Esophagus squamous epithelium (tissue), 4 donors: Measurements from ENCODE around the gene POU6F1.

Experiments used
- POLR2A ChIP-seq, 4 donors: fragments of 450-650 bp; IDR thresholded peaks; one replicate each; pipeline ENCODE4 v1.6.1; 2017; ENCODE audit warnings: antibody characterized with exemption in 4 of 4, mild to moderate bottlenecking in 4 of 4, moderate library complexity in 3 of 4
- TF ChIP-seq, protein P1 (sequence below), 6 experiments: fragments of 450-650 bp in 4 of 6; fragments of 200-600 bp in 2 of 6; sonication (generic) in 2 of 6; IDR thresholded peaks; one replicate each; pipeline ENCODE4 v1.5.1; 2016 to 2019; ENCODE audit warnings: antibody characterized with exemption in 6 of 6, mild to moderate bottlenecking in 4 of 6, moderate library complexity in 4 of 6

DNA sequence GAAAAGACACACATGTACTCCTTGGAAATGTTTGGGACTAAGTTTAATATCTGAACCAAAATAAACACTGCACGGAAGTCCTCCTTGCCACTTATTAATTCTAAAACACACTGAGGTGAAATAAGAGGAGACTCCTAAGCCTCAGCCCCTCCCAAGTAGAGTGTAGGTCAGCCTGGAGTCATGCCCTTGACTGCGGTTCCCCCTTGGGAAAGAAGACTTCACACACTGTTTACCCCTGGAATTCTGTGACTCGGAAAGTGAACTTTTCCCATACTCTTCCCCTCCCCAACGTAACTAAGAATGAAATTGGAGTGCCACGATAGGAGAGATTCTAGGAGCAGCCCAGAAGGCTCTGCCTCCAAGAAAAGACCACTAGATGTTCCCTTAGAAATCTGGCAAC is 36.3 kb downstream of the POU6F1 start:
- TF ChIP-seq, protein P1, sequence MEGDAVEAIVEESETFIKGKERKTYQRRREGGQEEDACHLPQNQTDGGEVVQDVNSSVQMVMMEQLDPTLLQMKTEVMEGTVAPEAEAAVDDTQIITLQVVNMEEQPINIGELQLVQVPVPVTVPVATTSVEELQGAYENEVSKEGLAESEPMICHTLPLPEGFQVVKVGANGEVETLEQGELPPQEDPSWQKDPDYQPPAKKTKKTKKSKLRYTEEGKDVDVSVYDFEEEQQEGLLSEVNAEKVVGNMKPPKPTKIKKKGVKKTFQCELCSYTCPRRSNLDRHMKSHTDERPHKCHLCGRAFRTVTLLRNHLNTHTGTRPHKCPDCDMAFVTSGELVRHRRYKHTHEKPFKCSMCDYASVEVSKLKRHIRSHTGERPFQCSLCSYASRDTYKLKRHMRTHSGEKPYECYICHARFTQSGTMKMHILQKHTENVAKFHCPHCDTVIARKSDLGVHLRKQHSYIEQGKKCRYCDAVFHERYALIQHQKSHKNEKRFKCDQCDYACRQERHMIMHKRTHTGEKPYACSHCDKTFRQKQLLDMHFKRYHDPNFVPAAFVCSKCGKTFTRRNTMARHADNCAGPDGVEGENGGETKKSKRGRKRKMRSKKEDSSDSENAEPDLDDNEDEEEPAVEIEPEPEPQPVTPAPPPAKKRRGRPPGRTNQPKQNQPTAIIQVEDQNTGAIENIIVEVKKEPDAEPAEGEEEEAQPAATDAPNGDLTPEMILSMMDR (IDR thresholded peaks at IDR 0.05): no peak
- TF ChIP-seq POLR2A (IDR thresholded peaks at IDR 0.05): no peak
